ENCODE data around the gene PLD5. TPM values are rescaled to one million over a fixed set of nuclear protein-coding genes. Genes with fewer than 3 reads are reported as not detected.
A peak's percentile ranks its signal among the peaks of the same experiment; 100 is the strongest.

PLD5 gene
- total RNA-seq, 3 donors from 2014 or later (not counting 1 experiment from before 2014, with no cell fraction given) = not detected

DNA sequence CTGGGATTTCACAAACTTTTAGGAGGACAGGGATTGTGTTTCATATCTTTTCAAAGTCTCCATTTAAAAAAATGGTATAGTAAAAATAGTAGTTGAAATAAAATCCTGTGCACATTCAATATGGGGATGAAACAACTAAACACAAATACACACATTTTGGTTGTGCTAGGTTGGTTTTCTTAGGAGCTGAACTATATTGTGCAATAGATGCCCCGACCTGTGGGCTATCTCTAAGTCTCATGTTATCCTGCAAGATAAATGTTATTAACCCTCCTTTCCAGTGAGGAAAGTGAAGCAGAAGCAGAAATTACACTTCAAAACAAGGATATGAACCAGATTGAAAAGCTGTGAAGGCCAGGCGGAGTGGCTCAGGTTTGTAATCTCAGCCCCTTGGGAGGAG is 1.3 kb upstream of the PLD5 start:
- Mint-ChIP-seq H3K27me3 (ENCODE audit: low read depth in 2 of 2) (peaks cover 32 to 42% of the 10 kb centered on the region in 2 donors), H3K4me1 (peaks cover 0 to 4% of the 10 kb centered on the region in 2 donors), H3K27ac (no peak overlapping the region), H3K4me3 (no peak overlapping the region), H3K9me3 (no peaks in the 10 kb centered on the region), H3K36me3 (no peaks in the 10 kb centered on the region)
- Histone ChIP-seq H3K4me3 (ENCODE audit: low read length) (no peak overlapping the region), H3K4me1 (ENCODE audit: control insufficient read depth, insufficient read depth, low read length) (peaks cover 8% of the 10 kb centered on the region), H3K9me3 (ENCODE audit: control insufficient read depth, insufficient read depth, low read length) (no peaks in the 10 kb centered on the region), H3K36me3 (ENCODE audit: control insufficient read depth, insufficient read depth, low read length) (no peaks in the 10 kb centered on the region), H3K27ac (ENCODE audit: low read length) (no peak overlapping the region), H3K27me3 (ENCODE audit: control insufficient read depth, insufficient read depth, low read length) (peaks cover 29% of the 10 kb centered on the region)
- 100% methylated on average over 1 of the region's 2 CpGs for WGBS (ENCODE audit: insufficient coverage)
- DNase-seq = no peak
- TF ChIP-seq, protein P1, sequence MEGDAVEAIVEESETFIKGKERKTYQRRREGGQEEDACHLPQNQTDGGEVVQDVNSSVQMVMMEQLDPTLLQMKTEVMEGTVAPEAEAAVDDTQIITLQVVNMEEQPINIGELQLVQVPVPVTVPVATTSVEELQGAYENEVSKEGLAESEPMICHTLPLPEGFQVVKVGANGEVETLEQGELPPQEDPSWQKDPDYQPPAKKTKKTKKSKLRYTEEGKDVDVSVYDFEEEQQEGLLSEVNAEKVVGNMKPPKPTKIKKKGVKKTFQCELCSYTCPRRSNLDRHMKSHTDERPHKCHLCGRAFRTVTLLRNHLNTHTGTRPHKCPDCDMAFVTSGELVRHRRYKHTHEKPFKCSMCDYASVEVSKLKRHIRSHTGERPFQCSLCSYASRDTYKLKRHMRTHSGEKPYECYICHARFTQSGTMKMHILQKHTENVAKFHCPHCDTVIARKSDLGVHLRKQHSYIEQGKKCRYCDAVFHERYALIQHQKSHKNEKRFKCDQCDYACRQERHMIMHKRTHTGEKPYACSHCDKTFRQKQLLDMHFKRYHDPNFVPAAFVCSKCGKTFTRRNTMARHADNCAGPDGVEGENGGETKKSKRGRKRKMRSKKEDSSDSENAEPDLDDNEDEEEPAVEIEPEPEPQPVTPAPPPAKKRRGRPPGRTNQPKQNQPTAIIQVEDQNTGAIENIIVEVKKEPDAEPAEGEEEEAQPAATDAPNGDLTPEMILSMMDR (IDR thresholded peaks at IDR 0.05) = no peak
- no peak for ATAC-seq
- intact Hi-C loops (cut with micrococcal nuclease) = no loop called here

DNA sequence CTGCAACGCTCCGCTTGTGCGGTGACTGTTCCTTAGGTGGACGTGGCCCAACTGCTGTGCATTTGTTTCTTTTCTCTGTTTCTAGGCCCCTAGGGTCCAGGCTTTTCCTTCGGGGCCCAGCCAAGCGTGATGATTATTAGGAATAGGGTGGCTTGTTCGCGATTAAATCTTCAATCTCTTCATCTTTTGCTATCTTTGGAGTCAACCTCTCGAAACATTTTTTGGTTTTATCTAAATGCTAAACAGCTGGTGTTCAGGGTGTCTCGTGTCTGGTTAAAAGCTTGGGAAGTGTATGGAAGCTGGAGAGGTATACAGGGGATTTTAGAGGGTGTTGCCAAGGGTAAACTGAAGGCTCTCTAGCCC is 844 bp upstream of the PLD5 start:
- ATAC-seq = no peak
- Mint-ChIP-seq H3K27ac (no peak overlapping the region), H3K27me3 (ENCODE audit: low read depth in 2 of 2) (peaks cover 37 to 45% of the 10 kb centered on the region in 2 donors)

DNA sequence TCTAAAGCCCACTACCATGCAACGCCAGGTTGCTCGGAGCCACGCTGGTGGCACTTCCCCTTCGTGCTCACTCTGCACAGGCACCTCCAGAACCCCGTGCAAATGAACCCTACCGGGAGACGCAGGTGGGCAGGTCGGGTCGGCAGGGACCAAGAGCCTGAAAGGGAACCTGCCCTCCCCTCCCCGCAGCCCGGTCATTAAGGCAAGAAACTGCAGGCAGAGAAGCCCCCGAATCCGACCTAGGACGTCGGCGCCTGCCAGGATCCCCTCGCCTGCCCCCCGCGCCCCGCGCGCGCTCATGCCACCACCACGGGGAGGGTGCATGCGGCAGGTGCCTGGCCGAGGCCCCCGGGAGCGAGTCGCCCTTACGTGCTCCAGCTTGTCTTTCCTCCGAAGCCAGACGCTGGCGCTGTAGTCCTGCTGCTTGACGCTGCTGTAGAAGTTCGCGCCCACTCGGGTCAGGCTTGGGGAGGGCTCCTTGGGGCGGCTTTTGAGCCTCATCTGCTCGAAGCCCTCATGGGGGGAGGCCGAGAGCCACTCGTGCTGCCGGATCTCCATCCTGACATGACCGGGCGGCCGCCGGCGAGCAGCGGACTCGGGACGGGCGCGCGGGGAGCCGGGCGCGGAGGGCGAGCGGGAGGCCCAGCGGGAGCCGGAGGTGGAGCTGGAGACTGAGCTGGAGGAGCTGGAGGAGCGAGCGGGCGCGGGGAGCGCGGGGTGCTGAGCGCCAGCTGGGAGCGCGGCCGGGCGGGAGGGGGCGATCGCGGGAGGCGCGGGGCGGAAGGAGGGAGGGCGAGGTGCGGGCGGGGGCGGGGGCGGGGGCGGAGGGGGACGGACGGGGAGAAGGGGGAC is 552 bp downstream of the PLD5 start:
- H3K36me3 ChIP-seq (ENCODE audit: control insufficient read depth, insufficient read depth, low read length) = no peaks in the 10 kb centered on the region
- H3K36me3 Mint-ChIP-seq = no peaks in the 10 kb centered on the region
- H3K4me3 Mint-ChIP-seq = no peak overlapping the region
- WGBS (ENCODE audit: insufficient coverage) = 4% methylated on average over 72 of the region's 85 CpGs
- DNase-seq (no peak), ATAC-seq (no peak)
- no peak overlapping the region for H3K4me3 ChIP-seq (ENCODE audit: low read length)
- H3K27me3 ChIP-seq (ENCODE audit: control insufficient read depth, insufficient read depth, low read length) = peaks cover 29% of the 10 kb centered on the region
- H3K27ac Mint-ChIP-seq = no peak overlapping the region
- no peak overlapping the region for H3K27ac ChIP-seq (ENCODE audit: low read length)
- H3K9me3 Mint-ChIP-seq = no peaks in the 10 kb centered on the region
- H3K9me3 ChIP-seq (ENCODE audit: control insufficient read depth, insufficient read depth, low read length) = no peaks in the 10 kb centered on the region
- TF ChIP-seq, protein P1 (IDR thresholded peaks at IDR 0.05) = no peak
- intact Hi-C loops (cut with micrococcal nuclease) = no loop called here
- H3K27me3 Mint-ChIP-seq (ENCODE audit: low read depth in 2 of 2) = peaks cover 38 to 45% of the 10 kb centered on the region in 2 donors
- peaks cover 8% of the 10 kb centered on the region for H3K4me1 ChIP-seq (ENCODE audit: control insufficient read depth, insufficient read depth, low read length)
- H3K4me1 Mint-ChIP-seq = peaks cover 0 to 4% of the 10 kb centered on the region in 2 donors

More for the DNA sequence above, 844 bp upstream of the PLD5 start:
- H3K4me1 Mint-ChIP-seq = peaks cover 0 to 4% of the 10 kb centered on the region in 2 donors
- Histone ChIP-seq H3K9me3 (ENCODE audit: control insufficient read depth, insufficient read depth, low read length) (no peaks in the 10 kb centered on the region), H3K36me3 (ENCODE audit: control insufficient read depth, insufficient read depth, low read length) (no peaks in the 10 kb centered on the region), H3K27me3 (ENCODE audit: control insufficient read depth, insufficient read depth, low read length) (peaks cover 29% of the 10 kb centered on the region), H3K4me3 (ENCODE audit: low read length) (no peak overlapping the region), H3K27ac (ENCODE audit: low read length) (no peak overlapping the region), H3K4me1 (ENCODE audit: control insufficient read depth, insufficient read depth, low read length) (peaks cover 8% of the 10 kb centered on the region)
- H3K36me3 Mint-ChIP-seq = no peaks in the 10 kb centered on the region
- TF ChIP-seq, protein P1 (IDR thresholded peaks at IDR 0.05) = no peak
- no peak for DNase-seq
- 9% methylated on average over 10 of the region's 10 CpGs for WGBS (ENCODE audit: insufficient coverage)
- no peaks in the 10 kb centered on the region for H3K9me3 Mint-ChIP-seq
- H3K4me3 Mint-ChIP-seq = peak overlapping the region; percentile 53
- intact Hi-C loops (cut with micrococcal nuclease) = no loop called here
